Left ventricle myocardium inferior (tissue), 1 donor: ENCODE data around the gene DGKD. TPM values are rescaled to one million over a fixed set of nuclear protein-coding genes. Genes with fewer than 3 reads are reported as not detected.

ENCODE experiments used
- DNase-seq: peaks from one replicate; pipeline ENCODE4 v3.0.0-alpha.2; 2020
- H3K27ac ChIP-seq: fragments of 200-600 bp; replicated peaks from 2 replicates; pipeline ENCODE4 v1.8.0; 2021
- H3K27me3 ChIP-seq: fragments of 200-600 bp; 2 replicates; pipeline ENCODE4 v1.8.0; 2021; ENCODE audit warnings: low read depth
- H3K36me3 ChIP-seq: fragments of 200-600 bp; 2 replicates; pipeline ENCODE4 v1.8.0; 2021
- H3K4me1 ChIP-seq: fragments of 200-600 bp; 2 replicates; pipeline ENCODE4 v1.8.0; 2021
- H3K4me3 ChIP-seq: fragments of 200-600 bp; 2 replicates; pipeline ENCODE4 v1.8.0; 2021; ENCODE audit warnings: mild to moderate bottlenecking, moderate library complexity
- H3K9me3 ChIP-seq: fragments of 200-600 bp; replicated peaks from 2 replicates; pipeline ENCODE4 v1.8.0; 2021
- intact Hi-C: fragments of 100-400 bp; cut with micrococcal nuclease; formaldehyde crosslinking; loops from one replicate; pipeline ENCODE4 v1.11.0; 2022
- total RNA-seq: library from RNA; stranded (reverse); fragmentation: NEBNext Ultra II Directional; extraction: Animal tissue kit (Norgen Biotek cat#: 25700); gene quantifications from one replicate; pipeline ENCODE4 v1.2.1, GENCODE V29; 2021
- TF ChIP-seq, protein P1 (sequence below): fragments of 200-600 bp; IDR thresholded peaks from 2 replicates; pipeline ENCODE4 v1.8.0; 2021; ENCODE audit warnings: antibody characterized with exemption, mild to moderate bottlenecking, borderline replicate concordance
- donor health status: DM: no; HTN: yes; CAD: no; lungs with severe emphysema.

The DGKD gene
- total RNA-seq, 1 donor from 2014 or later, result 41.7 TPM

- peaks cover 11% of the 10 kb centered on the region for H3K4me1 ChIP-seq
- H3K27me3 ChIP-seq, result no peaks in the 10 kb centered on the region
- no peaks in the 10 kb centered on the region for H3K9me3 ChIP-seq
- TF ChIP-seq, protein P1, sequence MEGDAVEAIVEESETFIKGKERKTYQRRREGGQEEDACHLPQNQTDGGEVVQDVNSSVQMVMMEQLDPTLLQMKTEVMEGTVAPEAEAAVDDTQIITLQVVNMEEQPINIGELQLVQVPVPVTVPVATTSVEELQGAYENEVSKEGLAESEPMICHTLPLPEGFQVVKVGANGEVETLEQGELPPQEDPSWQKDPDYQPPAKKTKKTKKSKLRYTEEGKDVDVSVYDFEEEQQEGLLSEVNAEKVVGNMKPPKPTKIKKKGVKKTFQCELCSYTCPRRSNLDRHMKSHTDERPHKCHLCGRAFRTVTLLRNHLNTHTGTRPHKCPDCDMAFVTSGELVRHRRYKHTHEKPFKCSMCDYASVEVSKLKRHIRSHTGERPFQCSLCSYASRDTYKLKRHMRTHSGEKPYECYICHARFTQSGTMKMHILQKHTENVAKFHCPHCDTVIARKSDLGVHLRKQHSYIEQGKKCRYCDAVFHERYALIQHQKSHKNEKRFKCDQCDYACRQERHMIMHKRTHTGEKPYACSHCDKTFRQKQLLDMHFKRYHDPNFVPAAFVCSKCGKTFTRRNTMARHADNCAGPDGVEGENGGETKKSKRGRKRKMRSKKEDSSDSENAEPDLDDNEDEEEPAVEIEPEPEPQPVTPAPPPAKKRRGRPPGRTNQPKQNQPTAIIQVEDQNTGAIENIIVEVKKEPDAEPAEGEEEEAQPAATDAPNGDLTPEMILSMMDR, result no peak
- intact Hi-C loops, result no loop called here
- no peak overlapping the region for H3K4me3 ChIP-seq
- H3K27ac ChIP-seq, result no peak overlapping the region
- DNase-seq, result no peak
- H3K36me3 ChIP-seq, result peaks cover 85% of the 10 kb centered on the region
These were observed 134.8 kb downstream of the DGKD start for GRCh38 chr2:233489143-233489542.

DNA sequence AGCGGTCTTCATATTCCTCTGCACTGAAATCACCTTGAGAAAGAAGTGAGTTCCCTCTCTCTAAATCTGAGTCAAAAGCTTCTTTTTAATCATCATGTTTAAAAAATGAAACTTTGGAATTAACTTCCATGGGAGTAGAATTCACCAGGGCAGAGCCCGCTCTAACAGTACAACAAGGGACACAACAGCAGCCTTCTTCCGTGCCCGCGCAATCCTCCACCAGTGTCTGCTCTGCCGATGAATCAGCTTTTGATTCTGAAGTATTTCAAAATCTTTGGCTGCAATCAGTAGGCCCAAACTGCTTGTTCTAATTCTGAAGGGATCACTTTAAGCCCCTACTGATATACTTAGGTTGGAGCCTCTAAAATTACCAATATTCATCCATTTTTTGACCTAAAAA lies 135.4 kb downstream of the DGKD start:
- TF ChIP-seq, protein P1, result no peak
- no peak overlapping the region for H3K27ac ChIP-seq
- H3K27me3 ChIP-seq, result no peaks in the 10 kb centered on the region
- H3K36me3 ChIP-seq, result peaks cover 83% of the 10 kb centered on the region
- DNase-seq, result no peak
- H3K4me1 ChIP-seq, result peaks cover 11% of the 10 kb centered on the region
- no peaks in the 10 kb centered on the region for H3K9me3 ChIP-seq
- no peak overlapping the region for H3K4me3 ChIP-seq
- intact Hi-C loops, result no loop called here

- H3K4me1 ChIP-seq, result peaks cover 11% of the 10 kb centered on the region
- H3K36me3 ChIP-seq, result peaks cover 80% of the 10 kb centered on the region
- intact Hi-C loops, result no loop called here
- TF ChIP-seq, protein P1, result no peak
- no peaks in the 10 kb centered on the region for H3K27me3 ChIP-seq
- no peak for DNase-seq
- H3K4me3 ChIP-seq, result no peak overlapping the region
- H3K27ac ChIP-seq, result no peak overlapping the region
- H3K9me3 ChIP-seq, result no peaks in the 10 kb centered on the region
These were observed 136.5 kb downstream of the DGKD start for GRCh38 chr2:233490831-233491230.

DNA sequence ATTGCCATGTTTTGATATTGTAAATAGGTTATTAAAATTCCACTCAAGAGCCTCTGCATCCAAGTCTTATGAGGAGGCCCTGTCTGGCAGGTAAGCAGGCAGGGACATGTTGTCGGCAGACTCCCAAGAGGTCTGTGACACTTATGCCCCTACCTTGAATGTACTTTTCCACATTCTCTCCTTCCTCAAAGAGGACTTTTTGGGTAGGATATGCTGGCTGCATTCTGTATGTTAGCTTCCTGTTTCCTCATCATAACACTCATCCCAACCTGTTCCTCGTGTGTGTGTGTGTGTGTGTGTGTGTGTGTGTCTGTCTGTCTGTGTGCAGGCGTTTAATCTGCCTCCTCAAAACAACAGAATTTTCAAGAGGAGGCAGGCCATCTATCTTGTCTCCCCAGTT lies 137.0 kb downstream of the DGKD start:
- H3K27me3 ChIP-seq, result no peaks in the 10 kb centered on the region
- no peak for DNase-seq
- intact Hi-C loops, result no loop called here
- H3K9me3 ChIP-seq, result no peaks in the 10 kb centered on the region
- peaks cover 83% of the 10 kb centered on the region for H3K36me3 ChIP-seq
- H3K4me3 ChIP-seq, result no peak overlapping the region
- TF ChIP-seq, protein P1, result no peak
- peaks cover 9% of the 10 kb centered on the region for H3K4me1 ChIP-seq
- H3K27ac ChIP-seq, result no peak overlapping the region

DNA sequence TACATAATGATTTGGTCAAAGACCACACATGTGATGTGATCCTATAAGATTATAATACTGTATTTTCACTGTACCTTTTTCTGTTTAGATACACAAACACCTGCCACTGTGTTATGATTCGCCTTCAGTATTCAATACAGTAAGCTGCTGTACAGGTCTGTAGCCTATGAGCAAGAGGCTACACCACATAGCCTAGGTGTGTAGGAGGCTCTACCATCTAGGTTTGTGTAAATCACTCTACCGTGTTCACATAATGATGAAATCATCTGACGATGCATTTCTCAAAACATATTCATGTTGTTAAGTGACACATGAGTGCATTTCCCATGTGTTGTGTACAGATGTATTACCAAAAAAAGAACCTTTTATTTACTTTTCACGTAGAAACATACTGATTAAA lies 137.8 kb downstream of the DGKD start:
- DNase-seq, result no peak
- Histone ChIP-seq H3K27me3 (no peaks in the 10 kb centered on the region), H3K36me3 (peaks cover 90% of the 10 kb centered on the region), H3K4me3 (no peak overlapping the region), H3K9me3 (no peaks in the 10 kb centered on the region), H3K4me1 (peaks cover 1% of the 10 kb centered on the region), H3K27ac (no peak overlapping the region)
- intact Hi-C loops, result no loop called here
- TF ChIP-seq, protein P1, result no peak

DNA sequence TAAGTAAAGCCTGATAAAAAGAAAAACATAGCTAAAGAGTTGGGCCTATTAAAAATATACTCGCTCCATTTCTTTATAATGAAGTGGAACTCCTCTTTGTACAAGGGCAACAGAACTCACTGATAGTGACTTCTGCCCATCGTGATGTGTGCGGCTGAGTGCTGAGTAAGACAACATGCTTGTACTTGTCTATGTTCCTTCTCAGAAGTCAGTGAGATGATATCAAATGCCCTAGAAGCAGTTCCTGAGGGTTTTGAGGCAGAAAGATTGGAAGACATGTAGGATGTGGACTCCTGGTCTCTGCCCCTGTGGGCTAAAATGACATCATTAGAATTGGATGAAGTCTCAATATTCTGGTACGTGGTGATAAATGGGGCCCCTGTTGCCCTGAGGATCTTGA lies 138.5 kb downstream of the DGKD start:
- intact Hi-C loops, result no loop called here
- Histone ChIP-seq H3K4me3 (no peak overlapping the region), H3K27ac (no peak overlapping the region), H3K9me3 (no peaks in the 10 kb centered on the region), H3K36me3 (peaks cover 94% of the 10 kb centered on the region), H3K4me1 (no peaks in the 10 kb centered on the region), H3K27me3 (no peaks in the 10 kb centered on the region)
- TF ChIP-seq, protein P1, result no peak
- DNase-seq, result no peak
